ENCODE results near the gene PHF12.

DNA sequence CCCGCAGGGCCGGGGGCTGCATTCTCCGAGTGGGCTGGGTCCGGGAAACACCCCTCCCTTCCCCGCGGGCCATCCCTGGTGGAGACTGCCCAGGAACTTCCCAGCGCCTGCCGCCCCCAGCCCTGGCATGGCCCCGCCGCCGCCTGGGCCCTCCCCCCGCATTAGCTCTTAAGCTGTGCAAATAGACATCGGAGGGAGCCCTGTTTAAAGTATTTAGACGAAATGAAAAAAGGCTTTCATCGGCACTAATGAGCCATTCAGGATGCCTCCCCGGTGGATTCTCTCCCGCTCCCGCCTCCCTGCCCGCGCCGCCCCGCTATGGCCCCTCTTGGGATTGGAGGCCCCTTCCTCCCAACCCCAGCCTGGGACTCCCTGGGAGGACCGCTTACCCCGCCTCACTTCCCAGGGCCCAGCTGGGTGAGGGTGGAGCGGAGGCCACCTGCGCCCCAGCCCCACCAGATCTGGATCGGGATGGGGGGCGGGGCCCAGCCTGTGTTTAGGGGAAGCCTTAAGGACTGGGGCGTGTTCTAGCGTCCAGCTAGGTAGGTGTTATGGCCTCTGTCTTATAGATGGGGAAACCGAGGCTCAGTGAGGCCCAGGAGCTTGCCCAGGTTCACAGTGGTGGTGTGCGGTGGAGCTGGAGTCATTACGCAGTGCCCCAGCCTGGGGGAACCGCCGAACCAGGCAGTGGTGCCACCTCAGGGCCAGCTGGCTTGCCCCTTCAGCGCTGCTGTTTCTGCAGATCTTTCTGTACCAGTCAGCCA lies 34.8 kb upstream of the PHF12 start:
- TF ChIP-seq, protein P1, sequence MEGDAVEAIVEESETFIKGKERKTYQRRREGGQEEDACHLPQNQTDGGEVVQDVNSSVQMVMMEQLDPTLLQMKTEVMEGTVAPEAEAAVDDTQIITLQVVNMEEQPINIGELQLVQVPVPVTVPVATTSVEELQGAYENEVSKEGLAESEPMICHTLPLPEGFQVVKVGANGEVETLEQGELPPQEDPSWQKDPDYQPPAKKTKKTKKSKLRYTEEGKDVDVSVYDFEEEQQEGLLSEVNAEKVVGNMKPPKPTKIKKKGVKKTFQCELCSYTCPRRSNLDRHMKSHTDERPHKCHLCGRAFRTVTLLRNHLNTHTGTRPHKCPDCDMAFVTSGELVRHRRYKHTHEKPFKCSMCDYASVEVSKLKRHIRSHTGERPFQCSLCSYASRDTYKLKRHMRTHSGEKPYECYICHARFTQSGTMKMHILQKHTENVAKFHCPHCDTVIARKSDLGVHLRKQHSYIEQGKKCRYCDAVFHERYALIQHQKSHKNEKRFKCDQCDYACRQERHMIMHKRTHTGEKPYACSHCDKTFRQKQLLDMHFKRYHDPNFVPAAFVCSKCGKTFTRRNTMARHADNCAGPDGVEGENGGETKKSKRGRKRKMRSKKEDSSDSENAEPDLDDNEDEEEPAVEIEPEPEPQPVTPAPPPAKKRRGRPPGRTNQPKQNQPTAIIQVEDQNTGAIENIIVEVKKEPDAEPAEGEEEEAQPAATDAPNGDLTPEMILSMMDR (IDR thresholded peaks at IDR 0.05; ENCODE audit: low read depth, low read length), result no peak
- no peak for TF ChIP-seq EZH2phosphoT487 (IDR thresholded peaks at IDR 0.05; ENCODE audit: low read depth)

Data from OCI-LY3 (cell line).